GM18526 (cell line): Measurements from ENCODE around the gene MMEL1.
A peak's percentile ranks its signal among the peaks of the same experiment; 100 is the strongest.

Experiments used
- POLR2A ChIP-seq: IDR thresholded peaks from 3 replicates; pipeline ENCODE4 v1.6.1; 2011; ENCODE audit not compliant: insufficient read length; ENCODE audit errors: extremely low read depth

MMEL1 gene

GRCh38 chr1:2558420-2558819 is 74.4 kb downstream of the MMEL1 start:
- no peak for TF ChIP-seq POLR2A

- no peak for TF ChIP-seq POLR2A
Observed at GRCh38 chr1:2557482-2558400, 75.1 kb downstream of the MMEL1 start.

GRCh38 chr1:2556678-2557481 is 75.9 kb downstream of the MMEL1 start:
- TF ChIP-seq POLR2A, result peak; percentile 64

GRCh38 chr1:2556277-2556677 is 76.5 kb downstream of the MMEL1 start, which contains the start of gene TNFRSF14:
Gene TNFRSF14, plus strand, starts transcription at chr1:2556371. Its CDS starts 294 bp downstream, at chr1:2556665.
- TF ChIP-seq POLR2A, result peak; percentile 68

GRCh38 chr1:2555634-2556276 is 77.1 kb downstream of the MMEL1 start:
- peak; percentile 53 for TF ChIP-seq POLR2A

- TF ChIP-seq POLR2A, result no peak
Observed at GRCh38 chr1:2554621-2555387, 78.0 kb downstream of the MMEL1 start.

GRCh38 chr1:2553871-2554620 is 78.8 kb downstream of the MMEL1 start:
- no peak for TF ChIP-seq POLR2A

- no peak for TF ChIP-seq POLR2A
Observed at GRCh38 chr1:2552189-2552588, 80.6 kb downstream of the MMEL1 start.

GRCh38 chr1:2548068-2548589 is 84.7 kb downstream of the MMEL1 start:
- TF ChIP-seq POLR2A, result no peak

GRCh38 chr1:2547210-2548067 is 85.4 kb downstream of the MMEL1 start:
- TF ChIP-seq POLR2A, result peak; percentile 55

- no peak for TF ChIP-seq POLR2A
Observed at GRCh38 chr1:2546515-2547209, 86.2 kb downstream of the MMEL1 start.
